Activated CD8-positive, alpha-beta memory T cell treated with anti-CD3 and anti-CD28 coated beads for 4 hours (primary cell): ENCODE results near the gene NASP.

ENCODE experiments used
- DNase-seq, 2 donors: peaks; one replicate each; pipeline ENCODE4 v3.0.0-alpha.2; 2020; ENCODE audit warnings: low read depth in 2 of 2

The NASP gene

GRCh38 chr1:45619149-45619921, 35.5 kb downstream of the NASP start:
- no peak for DNase-seq

- no peak for DNase-seq
Observed at GRCh38 chr1:45620588-45621500, 37.0 kb downstream of the NASP start.

- no peak for DNase-seq
Observed at GRCh38 chr1:45621501-45621836, 37.6 kb downstream of the NASP start.

- DNase-seq = no peak
Observed at GRCh38 chr1:45621895-45622523, 38.2 kb downstream of the NASP start.

- no peak for DNase-seq
Observed at GRCh38 chr1:45622524-45623394, 38.9 kb downstream of the NASP start.

GRCh38 chr1:45623972-45624371, 40.1 kb downstream of the NASP start, which contains the start of gene CCDC17:
TSS of gene CCDC17 (minus strand) at chr1:45624054. CDS start at chr1:45623909, 145 bp downstream.
- no peak for DNase-seq

GRCh38 chr1:45629035-45629434, 45.2 kb downstream of the NASP start:
- DNase-seq = no peak

GRCh38 chr1:45630429-45630828, 46.6 kb downstream of the NASP start:
- DNase-seq = no peak

- DNase-seq = no peak
Observed at GRCh38 chr1:45635211-45635610, 51.4 kb downstream of the NASP start.

- no peak for DNase-seq
Observed at GRCh38 chr1:45640293-45640692, 56.5 kb downstream of the NASP start.

- DNase-seq = no peak
Observed at GRCh38 chr1:45643321-45643720, 59.5 kb downstream of the NASP start.

- no peak for DNase-seq
Observed at GRCh38 chr1:45643978-45644377, 60.1 kb downstream of the NASP start.

- no peak for DNase-seq
Observed at GRCh38 chr1:45644661-45645060, 60.8 kb downstream of the NASP start.

GRCh38 chr1:45647248-45648021, 63.6 kb downstream of the NASP start:
- DNase-seq = no peak

GRCh38 chr1:45654540-45655280, 70.9 kb downstream of the NASP start:
- no peak for DNase-seq

GRCh38 chr1:45656573-45657226, 72.9 kb downstream of the NASP start:
- DNase-seq = no peak

- DNase-seq = no peak
Observed at GRCh38 chr1:45658171-45658570, 74.3 kb downstream of the NASP start.

- DNase-seq = no peak
Observed at GRCh38 chr1:45659222-45659621, 75.4 kb downstream of the NASP start.

GRCh38 chr1:45660336-45660735, 76.5 kb downstream of the NASP start:
- DNase-seq = no peak
